ENCODE results near the gene NR5A1.

DNA sequence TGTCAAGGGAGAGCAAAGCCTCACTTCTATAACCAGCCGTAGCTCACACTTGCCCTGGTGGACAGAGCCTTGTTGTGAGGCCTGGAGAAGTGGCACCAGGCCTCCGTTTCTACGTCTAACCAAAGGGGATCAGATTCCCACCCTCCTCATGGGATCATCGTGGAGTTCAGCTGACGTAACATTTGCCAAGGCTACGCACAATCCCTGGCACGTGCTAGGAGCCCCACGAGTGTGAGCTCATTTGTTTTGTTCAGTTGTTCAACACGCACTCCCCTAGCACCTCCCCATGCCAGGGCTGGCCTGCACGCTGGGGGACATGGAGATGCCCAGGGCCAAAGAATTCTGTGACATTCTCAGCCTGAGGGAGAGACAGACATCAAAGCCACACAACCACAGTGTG is 33.9 kb downstream of the NR5A1 start:
- TF ChIP-seq, protein P1, sequence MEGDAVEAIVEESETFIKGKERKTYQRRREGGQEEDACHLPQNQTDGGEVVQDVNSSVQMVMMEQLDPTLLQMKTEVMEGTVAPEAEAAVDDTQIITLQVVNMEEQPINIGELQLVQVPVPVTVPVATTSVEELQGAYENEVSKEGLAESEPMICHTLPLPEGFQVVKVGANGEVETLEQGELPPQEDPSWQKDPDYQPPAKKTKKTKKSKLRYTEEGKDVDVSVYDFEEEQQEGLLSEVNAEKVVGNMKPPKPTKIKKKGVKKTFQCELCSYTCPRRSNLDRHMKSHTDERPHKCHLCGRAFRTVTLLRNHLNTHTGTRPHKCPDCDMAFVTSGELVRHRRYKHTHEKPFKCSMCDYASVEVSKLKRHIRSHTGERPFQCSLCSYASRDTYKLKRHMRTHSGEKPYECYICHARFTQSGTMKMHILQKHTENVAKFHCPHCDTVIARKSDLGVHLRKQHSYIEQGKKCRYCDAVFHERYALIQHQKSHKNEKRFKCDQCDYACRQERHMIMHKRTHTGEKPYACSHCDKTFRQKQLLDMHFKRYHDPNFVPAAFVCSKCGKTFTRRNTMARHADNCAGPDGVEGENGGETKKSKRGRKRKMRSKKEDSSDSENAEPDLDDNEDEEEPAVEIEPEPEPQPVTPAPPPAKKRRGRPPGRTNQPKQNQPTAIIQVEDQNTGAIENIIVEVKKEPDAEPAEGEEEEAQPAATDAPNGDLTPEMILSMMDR (IDR thresholded peaks at IDR 0.05; ENCODE audit: low read depth, low read length, poor library complexity, severe bottlenecking): no peak
- no peak for TF ChIP-seq EZH2phosphoT487 (IDR thresholded peaks at IDR 0.05; ENCODE audit: borderline replicate concordance, low read length)

Data from DOHH2 (cell line).